GM12874 (cell line): ENCODE results near the gene MAP7.
A peak's percentile ranks its signal among the peaks of the same experiment; 100 is the strongest.

ENCODE experiments used
- CTCF ChIP-seq: IDR thresholded peaks from 2 replicates; pipeline ENCODE4 v1.5.1; 2011; ENCODE audit warnings: low read depth, mild to moderate bottlenecking, control low read depth, low read length, moderate library complexity; ENCODE audit not compliant: insufficient read depth

The MAP7 gene

GRCh38 chr6:136550330-136551071 is at the start of gene MAP7:
MAP7 (minus strand) TSS chr6:136550422; CDS start chr6:136550408, 14 bp downstream.
- TF ChIP-seq CTCF: peak; percentile 83

- TF ChIP-seq CTCF: no peak
Measured at GRCh38 chr6:136599329-136600011, 49.2 kb upstream of the MAP7 start.

- TF ChIP-seq CTCF: no peak
Measured at GRCh38 chr6:136598048-136598447, 47.8 kb upstream of the MAP7 start.

- no peak for TF ChIP-seq CTCF
Measured at GRCh38 chr6:136594671-136595070, 44.4 kb upstream of the MAP7 start.

DNA sequence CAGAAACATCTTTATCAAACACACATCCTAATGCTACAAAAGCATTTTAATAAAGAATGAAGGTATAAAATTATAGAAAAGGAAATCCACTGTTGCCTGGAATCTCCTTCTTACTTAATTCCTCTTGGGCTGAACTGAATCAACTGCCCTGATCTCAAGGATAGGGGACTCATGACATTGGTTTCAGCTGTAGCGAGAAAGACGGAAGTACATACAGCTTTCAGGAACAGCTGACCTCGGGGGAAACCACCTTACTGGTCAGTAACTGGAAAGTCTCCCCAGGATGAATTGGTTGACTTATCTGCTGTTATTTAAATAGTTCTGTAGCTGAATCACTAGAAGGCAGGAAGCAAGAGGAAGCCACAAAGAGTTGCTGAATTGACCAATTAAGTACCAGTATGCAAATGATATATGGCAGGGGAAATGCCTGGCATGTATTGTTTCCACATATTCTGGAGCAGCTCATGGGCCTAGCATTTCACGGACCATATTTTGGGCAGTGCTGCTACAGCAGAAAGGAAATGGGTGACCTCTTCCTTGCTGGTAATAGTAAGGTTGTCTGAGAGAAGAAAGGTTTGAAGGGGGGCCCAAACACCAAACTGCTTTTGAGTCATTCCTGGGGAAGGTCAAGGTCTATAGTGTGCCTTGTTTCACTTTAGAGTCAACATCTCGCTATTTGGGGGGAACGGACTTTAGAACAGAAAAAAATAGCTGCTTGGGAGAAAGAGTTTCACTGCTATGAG is 43.7 kb upstream of the MAP7 start:
- no peak for TF ChIP-seq CTCF

- no peak for TF ChIP-seq CTCF
Measured at GRCh38 chr6:136592930-136593673, 42.9 kb upstream of the MAP7 start.
